Type B pancreatic cell (in vitro differentiated cells): Measurements from ENCODE around the gene B9D1. TPM values are rescaled to one million over a fixed set of nuclear protein-coding genes. Genes with fewer than 3 reads are reported as not detected.

Experiments used
- DNase-seq: peaks from one replicate; pipeline ENCODE4 v3.0.0; 2021; ENCODE audit warnings: mixed read lengths; ENCODE audit not compliant: unreplicated experiment; ENCODE audit errors: extremely low spot score
- H3K27ac Mint-ChIP-seq: 2 replicates; pipeline ENCODE4 v1.8.0; 2021; ENCODE audit warnings: mild to moderate bottlenecking, mixed read lengths
- H3K27me3 Mint-ChIP-seq: 2 replicates; pipeline ENCODE4 v1.8.0; 2021; ENCODE audit warnings: mixed read lengths
- H3K36me3 Mint-ChIP-seq: 2 replicates; pipeline ENCODE4 v1.8.0; 2021; ENCODE audit warnings: mixed read lengths
- H3K4me1 Mint-ChIP-seq: one replicate; pipeline ENCODE4 v1.8.0; 2021; ENCODE audit warnings: mixed read lengths; ENCODE audit not compliant: unreplicated experiment
- H3K4me3 Mint-ChIP-seq: 2 replicates; pipeline ENCODE4 v1.8.0; 2021; ENCODE audit warnings: mild to moderate bottlenecking, mixed read lengths
- H3K9me3 Mint-ChIP-seq: 2 replicates; pipeline ENCODE4 v1.8.0; 2021; ENCODE audit warnings: mixed read lengths
- CTCF ChIP-seq: fragments of 200-600 bp; sonication (generic); conservative IDR thresholded peaks from 2 replicates; pipeline ENCODE4 v1.5.0; 2021; ENCODE audit warnings: antibody characterized with exemption, mild to moderate bottlenecking
- total RNA-seq: library from RNA; stranded (reverse); gene quantifications from 2 replicates; pipeline ENCODE4 v1.2.1, GENCODE V29; 2021; ENCODE audit warnings: low replicate concordance

B9D1 gene
- total RNA-seq, 1 donor from 2014 or later, result 23.2 TPM

GRCh38 chr17:19343256-19343630, 19.3 kb downstream of the B9D1 start:
- Mint-ChIP-seq H3K27ac (no peak overlapping the region), H3K27me3 (no peaks in the 10 kb centered on the region)
- no peak for TF ChIP-seq CTCF

GRCh38 chr17:19342611-19343255, 19.8 kb downstream of the B9D1 start:
- no peaks in the 10 kb centered on the region for H3K27me3 Mint-ChIP-seq
- DNase-seq, result no peak

More at GRCh38 chr17:19343256-19343630, 19.3 kb downstream of the B9D1 start:
- peaks cover 8% of the 10 kb centered on the region for H3K36me3 Mint-ChIP-seq
- H3K4me3 Mint-ChIP-seq, result no peak overlapping the region
- peaks cover 39% of the 10 kb centered on the region for H3K4me1 Mint-ChIP-seq
- no peaks in the 10 kb centered on the region for H3K9me3 Mint-ChIP-seq
- DNase-seq, result no peak

GRCh38 chr17:19341641-19342610, 20.6 kb downstream of the B9D1 start:
- Mint-ChIP-seq H3K27ac (peak overlapping the region; percentile 55), H3K4me1 (peaks cover 44% of the 10 kb centered on the region), H3K27me3 (no peaks in the 10 kb centered on the region), H3K9me3 (no peaks in the 10 kb centered on the region), H3K4me3 (no peak overlapping the region), H3K36me3 (peaks cover 8% of the 10 kb centered on the region)
- no peak for DNase-seq
- no peak for TF ChIP-seq CTCF

More at GRCh38 chr17:19342611-19343255, 19.8 kb downstream of the B9D1 start:
- no peak overlapping the region for H3K27ac Mint-ChIP-seq
- H3K4me3 Mint-ChIP-seq, result no peak overlapping the region
- no peak for TF ChIP-seq CTCF
- no peaks in the 10 kb centered on the region for H3K9me3 Mint-ChIP-seq
- H3K36me3 Mint-ChIP-seq, result peaks cover 8% of the 10 kb centered on the region
- H3K4me1 Mint-ChIP-seq, result peaks cover 40% of the 10 kb centered on the region

GRCh38 chr17:19341211-19341631, 21.3 kb downstream of the B9D1 start:
- H3K4me3 Mint-ChIP-seq, result peak overlapping the region; percentile 30
- TF ChIP-seq CTCF, result no peak
- peak overlapping the region; percentile 55 for H3K27ac Mint-ChIP-seq
- H3K27me3 Mint-ChIP-seq, result no peaks in the 10 kb centered on the region
- no peaks in the 10 kb centered on the region for H3K9me3 Mint-ChIP-seq
- no peak for DNase-seq
- H3K4me1 Mint-ChIP-seq, result peaks cover 39% of the 10 kb centered on the region
- peaks cover 4% of the 10 kb centered on the region for H3K36me3 Mint-ChIP-seq

GRCh38 chr17:19339341-19339815, 23.1 kb downstream of the B9D1 start:
- Mint-ChIP-seq H3K27ac (peak overlapping the region; percentile 48), H3K4me1 (peaks cover 39% of the 10 kb centered on the region), H3K4me3 (no peak overlapping the region), H3K9me3 (no peaks in the 10 kb centered on the region), H3K27me3 (no peaks in the 10 kb centered on the region), H3K36me3 (peaks cover 8% of the 10 kb centered on the region)
- TF ChIP-seq CTCF, result no peak
- no peak for DNase-seq
